GM12892 (cell line): ENCODE measurements around the gene SPC25.

Experiments
- DNase-seq: peaks from one replicate; pipeline ENCODE4 v3.0.0; 2011; ENCODE audit not compliant: insufficient read length
- FAIRE-seq: peaks from 2 replicates; lab custom pipeline; 2011; peaks lifted over from hg19 to GRCh38; lab: Jason Lieb, UNC
- POLR2A ChIP-seq: IDR thresholded peaks from 2 replicates; pipeline ENCODE4 v1.6.1; 2011; ENCODE audit warnings: low read depth, low read length, control low read depth
- POLR2AphosphoS5 ChIP-seq: IDR thresholded peaks from 2 replicates; pipeline ENCODE4 v1.6.1; 2011; ENCODE audit warnings: low read depth, low read length, control low read depth
- TAF1 ChIP-seq: IDR thresholded peaks from 2 replicates; pipeline ENCODE4 v1.6.1; 2011; ENCODE audit warnings: low read depth, mild to moderate bottlenecking, control low read depth, low read length, borderline replicate concordance

SPC25 gene

DNA sequence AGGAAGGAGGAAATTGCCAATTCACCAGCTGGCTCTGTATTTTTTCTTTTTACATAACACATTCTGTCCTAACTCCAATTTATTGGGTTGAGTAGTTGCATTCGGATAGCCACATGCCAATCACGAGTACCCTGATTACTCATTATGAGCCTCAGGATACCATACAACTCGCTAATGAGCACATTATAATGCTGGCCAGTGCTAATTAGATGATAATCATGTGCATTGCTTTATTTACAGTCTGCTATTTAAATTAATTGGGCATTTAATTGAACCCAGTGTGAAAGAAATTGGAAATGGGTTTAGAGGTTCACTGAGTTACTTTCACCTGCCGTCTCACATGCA, 26.1 kb upstream of the SPC25 start:
- FAIRE-seq = no peak
- no peak for DNase-seq

DNA sequence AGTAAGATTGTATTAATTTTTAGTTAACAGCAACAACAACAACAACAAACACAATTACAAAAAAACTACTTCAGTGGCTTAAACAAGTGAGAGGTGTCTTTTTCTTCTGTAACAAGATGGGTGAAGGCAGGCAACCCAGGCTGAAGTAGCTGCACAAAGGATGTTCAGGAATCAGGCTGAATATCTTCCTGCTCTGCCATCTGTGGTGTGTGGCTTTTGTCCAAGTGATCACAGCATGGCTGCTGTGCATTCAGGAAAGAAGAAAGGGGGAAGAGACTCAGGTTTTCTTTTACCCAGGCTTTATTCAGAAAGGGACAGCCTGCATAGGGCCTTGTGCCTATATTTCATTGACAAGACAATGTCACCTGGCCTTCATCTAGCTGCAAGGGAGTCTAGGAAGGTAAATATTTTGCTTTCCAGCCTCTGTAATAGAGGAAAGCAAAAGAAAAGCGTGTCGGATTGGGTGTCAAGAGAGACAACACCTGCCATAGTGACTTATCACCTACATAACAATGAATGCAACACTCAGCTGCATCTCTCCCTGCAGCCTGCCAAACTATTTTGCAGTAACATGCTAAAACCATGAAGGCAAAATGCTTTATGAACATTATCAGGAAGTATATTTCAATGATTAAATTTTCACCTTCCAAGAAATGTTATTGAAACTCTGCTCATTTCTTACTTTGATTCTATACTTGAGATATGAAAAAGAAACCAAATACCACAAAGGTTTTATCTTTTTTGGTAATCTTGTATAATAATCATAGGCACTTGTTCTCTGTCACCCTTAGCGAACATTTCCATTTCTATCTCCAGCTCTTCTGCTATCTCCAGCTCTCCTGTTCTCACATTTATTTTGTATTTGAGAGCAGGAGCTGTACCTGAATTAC, 25.5 kb upstream of the SPC25 start:
- no peak for TF ChIP-seq POLR2A
- TF ChIP-seq TAF1 = no peak
- no peak for TF ChIP-seq POLR2AphosphoS5
- FAIRE-seq = no peak

More for the DNA sequence above, 26.1 kb upstream of the SPC25 start:
- no peak for TF ChIP-seq POLR2AphosphoS5
- TF ChIP-seq TAF1 = no peak
- TF ChIP-seq POLR2A = no peak

DNA sequence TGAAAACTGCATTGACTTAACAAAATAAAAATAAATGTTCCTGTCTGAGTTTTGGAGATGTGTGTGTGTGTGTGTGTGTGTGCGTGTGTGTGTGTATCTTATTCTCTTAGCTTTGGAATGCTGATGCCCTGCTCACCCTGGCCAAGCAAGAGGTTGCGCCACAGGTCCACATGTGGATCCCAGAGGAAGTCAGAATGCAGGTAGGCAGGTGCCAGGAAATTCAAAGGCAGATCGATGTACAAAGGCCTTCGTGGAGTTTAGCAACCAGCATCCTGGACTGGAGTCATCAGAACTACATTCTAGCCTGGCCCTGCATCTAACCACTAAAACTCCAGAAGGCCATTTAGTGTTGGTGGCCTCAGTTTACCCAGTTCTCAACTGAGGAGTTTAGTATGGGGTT, 23.3 kb upstream of the SPC25 start:
- DNase-seq = no peak
- no peak for TF ChIP-seq POLR2A
- no peak for TF ChIP-seq POLR2AphosphoS5
- TF ChIP-seq TAF1 = no peak
- no peak for FAIRE-seq

More for the DNA sequence above, 25.5 kb upstream of the SPC25 start:
- no peak for DNase-seq

DNA sequence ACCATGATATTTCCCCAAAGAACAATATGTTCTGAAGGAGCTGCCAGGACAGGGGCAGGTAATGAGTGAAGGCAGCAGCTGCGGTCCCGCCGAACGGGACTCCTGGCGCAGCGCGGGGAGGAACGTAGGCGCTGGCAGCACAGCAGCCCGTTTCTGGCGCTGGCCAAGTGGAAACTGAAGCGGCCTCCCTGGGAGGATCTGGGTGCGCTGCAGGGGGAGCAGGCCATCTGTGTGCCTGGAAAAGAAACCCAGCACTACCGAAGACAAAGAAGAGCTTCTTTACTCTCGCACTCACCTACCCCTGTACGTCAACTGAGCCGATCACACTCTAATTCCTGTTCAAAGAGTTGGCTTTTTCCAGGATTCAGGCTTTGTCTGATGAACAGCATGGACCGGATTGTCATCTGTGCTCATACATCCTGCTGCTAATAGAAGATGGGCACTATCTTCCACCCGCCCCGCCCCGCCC, 22.7 kb upstream of the SPC25 start:
- DNase-seq (no peak), FAIRE-seq (no peak)
- no peak for TF ChIP-seq TAF1
- TF ChIP-seq POLR2AphosphoS5 = no peak
- no peak for TF ChIP-seq POLR2A

DNA sequence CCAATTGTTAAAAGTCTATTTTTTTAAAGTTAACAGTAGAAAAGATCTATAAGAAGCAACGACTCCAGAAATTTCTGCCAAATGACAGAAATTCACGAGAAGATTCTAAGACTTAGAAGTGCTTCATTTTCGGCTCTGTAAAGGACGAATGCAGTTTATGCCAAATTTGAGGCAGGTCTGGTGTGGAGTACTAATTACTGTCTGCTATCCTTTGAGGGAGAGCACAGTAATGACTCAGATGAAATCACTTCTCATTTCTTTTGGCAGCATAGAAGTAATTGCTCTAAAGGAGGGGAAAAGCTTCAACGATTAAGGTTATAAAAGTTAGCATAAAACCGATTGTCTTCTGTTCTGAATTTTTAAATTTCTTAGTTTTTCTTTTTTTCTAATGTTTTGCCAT, 22.2 kb upstream of the SPC25 start:
- TF ChIP-seq TAF1 = no peak
- TF ChIP-seq POLR2AphosphoS5 = no peak
- TF ChIP-seq POLR2A = no peak
- no peak for DNase-seq
- no peak for FAIRE-seq

DNA sequence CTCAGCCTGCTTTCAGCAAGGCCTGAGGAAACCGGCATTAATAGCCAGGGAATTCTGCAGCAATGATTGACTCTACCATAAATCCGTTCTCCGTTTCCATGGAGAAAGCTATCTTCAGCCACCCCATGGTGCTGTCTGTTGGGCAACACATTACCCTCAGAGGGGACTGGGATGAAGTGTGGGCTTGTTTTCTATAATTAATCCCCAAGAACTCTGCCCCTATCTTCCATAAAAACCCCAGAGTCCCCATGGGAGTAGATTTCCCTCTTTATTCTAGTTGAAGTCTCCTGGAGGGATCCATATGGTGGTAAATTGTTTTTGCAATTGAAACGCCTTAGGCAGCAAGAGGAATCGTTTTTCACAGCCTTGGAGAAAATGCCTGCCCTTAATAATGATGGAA, 20.1 kb upstream of the SPC25 start:
- FAIRE-seq (no peak), DNase-seq (no peak)
- TF ChIP-seq POLR2AphosphoS5 = no peak

DNA sequence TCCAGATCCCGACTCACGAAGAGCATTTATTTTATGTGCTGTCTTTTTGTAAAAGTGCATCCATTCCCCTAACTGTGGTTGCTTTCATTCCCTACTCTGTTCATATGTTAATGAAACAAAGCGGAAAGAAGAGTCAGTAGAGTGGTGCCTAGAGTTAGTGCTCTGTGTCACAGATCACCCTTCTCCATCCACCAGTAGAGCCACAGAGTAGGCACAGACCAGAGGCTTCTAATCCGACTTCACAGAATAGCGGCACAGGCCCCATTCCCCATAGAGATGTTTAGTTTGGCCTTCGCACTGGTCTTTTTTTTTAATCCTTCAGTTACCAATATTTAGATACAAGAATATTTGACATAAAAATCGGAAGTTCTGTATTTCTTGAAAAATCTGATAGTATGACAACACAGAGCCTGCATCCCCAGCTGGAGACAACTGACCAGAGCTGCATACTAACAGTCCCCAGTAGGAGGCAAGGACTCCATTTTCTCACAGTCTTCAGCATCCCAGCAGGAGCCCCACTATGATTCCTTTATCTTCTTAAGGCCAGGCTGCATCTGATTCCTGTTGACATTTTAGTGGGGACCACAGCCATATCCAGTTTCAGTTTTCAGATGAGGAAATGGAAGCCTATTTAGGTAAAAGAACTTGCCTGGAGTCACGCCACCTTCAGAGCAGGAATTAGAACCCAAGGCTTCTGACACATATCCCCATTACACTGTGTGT, 17.9 kb upstream of the SPC25 start:
- DNase-seq (no peak), FAIRE-seq (no peak)
- no peak for TF ChIP-seq TAF1
- no peak for TF ChIP-seq POLR2AphosphoS5
- no peak for TF ChIP-seq POLR2A

DNA sequence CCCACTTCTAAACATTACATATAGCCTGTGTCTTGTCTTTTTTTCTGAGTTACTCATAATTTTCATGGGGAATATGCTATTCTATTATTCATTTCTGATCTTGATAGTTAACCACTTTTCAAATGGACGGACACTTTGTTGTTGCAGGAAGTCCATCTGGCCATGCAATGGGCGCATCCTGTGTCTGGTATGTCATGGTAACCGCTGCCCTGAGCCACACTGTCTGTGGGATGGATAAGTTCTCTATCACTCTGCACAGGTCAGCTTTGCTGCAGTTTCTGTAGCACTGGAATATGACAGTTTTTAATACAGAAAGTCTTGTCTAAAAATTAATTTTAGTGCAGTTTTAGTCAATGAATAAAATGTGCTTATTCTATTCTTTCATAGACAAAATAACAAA, 14.1 kb upstream of the SPC25 start:
- TF ChIP-seq TAF1 (no peak), POLR2AphosphoS5 (no peak), POLR2A (no peak)
- no peak for DNase-seq
- FAIRE-seq = no peak

DNA sequence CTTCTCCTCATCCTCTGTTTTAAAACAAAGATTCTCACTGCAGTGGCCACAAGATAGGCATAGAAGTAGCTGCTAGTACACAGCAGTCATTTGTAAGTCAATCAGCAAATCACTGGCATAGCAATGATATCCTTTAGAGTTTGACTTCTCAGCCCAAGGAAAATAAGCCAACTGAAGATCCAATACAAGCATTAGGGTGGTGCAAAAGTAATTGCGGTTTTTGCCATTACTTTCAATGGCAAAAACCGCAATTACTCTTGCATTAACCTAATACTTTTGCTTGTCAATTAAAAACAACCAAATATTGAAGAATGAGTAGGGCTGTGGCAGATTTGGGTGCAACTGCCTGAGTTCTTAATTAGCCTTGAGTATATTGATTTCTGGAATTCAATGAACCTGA, 13.7 kb upstream of the SPC25 start:
- no peak for TF ChIP-seq POLR2AphosphoS5
- no peak for TF ChIP-seq POLR2A
- no peak for TF ChIP-seq TAF1
- DNase-seq = no peak
- FAIRE-seq = no peak

DNA sequence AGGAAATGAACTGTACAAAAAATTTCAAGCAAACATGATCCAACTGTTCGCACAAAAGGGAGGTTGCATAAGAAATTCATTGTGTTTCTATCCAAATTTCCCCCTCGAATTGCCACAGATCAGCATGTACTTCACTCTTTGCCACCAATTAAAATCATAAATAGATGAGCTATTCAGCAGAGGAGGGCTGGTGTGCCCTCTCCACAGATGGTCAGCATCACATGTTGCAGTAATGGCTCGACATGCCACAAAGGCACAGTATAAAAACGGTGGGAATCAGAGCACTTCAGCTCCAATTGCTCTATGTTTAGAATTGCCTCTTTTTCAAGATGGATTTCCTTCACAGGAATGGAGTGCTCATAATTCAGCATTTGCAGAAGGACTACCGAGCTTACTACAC, 10.8 kb upstream of the SPC25 start, which contains the start of gene G6PC2:
TSS of gene G6PC2 (plus strand) at position 289 of the 400 bp plus-strand sequence. CDS start at position 330, 41 bp downstream.
- DNase-seq = no peak
- FAIRE-seq = no peak
- TF ChIP-seq POLR2A = no peak
- TF ChIP-seq TAF1 = no peak
- no peak for TF ChIP-seq POLR2AphosphoS5

DNA sequence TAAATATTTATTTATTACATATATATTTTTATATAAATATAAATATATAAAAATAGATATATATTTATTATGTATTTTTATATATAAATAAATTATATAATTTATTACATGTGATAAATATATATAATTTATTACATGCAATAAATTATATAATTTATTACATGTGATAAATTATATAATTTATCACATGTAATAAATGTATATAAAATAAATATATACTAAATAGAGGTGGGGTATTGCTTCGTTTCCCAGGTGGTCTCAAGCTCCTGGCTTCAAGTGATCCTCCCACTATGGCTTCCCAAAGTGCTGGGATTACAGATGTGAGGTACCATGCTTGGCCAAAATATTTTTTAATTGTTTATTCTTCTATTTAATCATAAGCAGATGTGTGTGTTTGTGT, 7.2 kb upstream of the SPC25 start:
- FAIRE-seq = no peak
- no peak for TF ChIP-seq POLR2A
- TF ChIP-seq POLR2AphosphoS5 = no peak
- TF ChIP-seq TAF1 = no peak
- DNase-seq = no peak
